ENCODE measurements around the gene SF3A2. TPM values are rescaled to one million over a fixed set of nuclear protein-coding genes. Genes with fewer than 3 reads are reported as not detected.

The SF3A2 gene
- 10 to 100 TPM; 13.1 to 37.2 (median 20.3) TPM for polyA plus RNA-seq (ENCODE audit: low read depth in 6 of 6)

DNA sequence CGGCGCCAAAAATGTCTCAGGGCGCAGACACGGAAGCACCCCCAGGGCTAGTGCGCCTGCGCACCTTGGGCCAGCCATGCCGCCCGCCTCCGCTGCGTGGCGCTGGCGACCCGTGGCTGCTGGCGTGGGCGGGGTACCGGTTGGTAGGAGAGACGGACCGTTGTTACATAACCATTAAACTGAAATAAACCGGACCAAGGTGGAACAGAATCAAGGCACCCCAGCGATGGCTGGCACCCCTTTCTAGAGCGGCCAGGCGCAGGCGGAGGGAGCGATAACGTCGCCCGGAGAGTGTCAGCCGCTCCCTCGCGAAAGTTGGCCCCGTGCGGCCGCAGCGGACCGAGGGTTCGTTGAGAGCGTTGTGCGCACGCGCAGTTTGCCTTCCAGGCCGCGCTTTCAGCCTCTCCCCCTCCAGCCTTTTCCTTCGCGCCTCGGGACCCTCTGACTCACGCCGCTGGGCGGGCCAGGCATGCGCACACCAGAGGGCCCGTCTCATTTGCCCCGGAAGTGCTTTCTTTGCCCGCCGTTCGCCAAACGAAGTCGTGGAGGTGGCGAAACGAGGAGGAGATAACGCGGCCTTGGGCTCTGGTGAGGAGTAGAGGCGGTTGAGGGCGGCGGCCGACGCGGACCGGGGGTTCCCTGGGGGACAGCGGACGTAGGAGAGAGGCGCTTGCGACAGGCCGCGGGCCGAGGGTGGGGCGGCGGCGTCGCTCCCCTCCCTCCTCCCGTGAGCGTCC is at the start of gene SF3A2, which contains the start of gene PLEKHJ1:
TSS of gene SF3A2 (plus strand) at position 511 of the 737 bp plus-strand sequence. CDS start 6,595 bp downstream, outside the sequence.
TSS of gene PLEKHJ1 (minus strand) at position 16 of the 737 bp plus-strand sequence. CDS start 81 bp downstream, outside the sequence.
- ATAC-seq (ENCODE audit: low read depth in 2 of 2) (peak; percentile 80), DNase-seq (peak; percentile 100)
- Mint-ChIP-seq H3K27me3 (no peaks in the 10 kb centered on the region), H3K27ac (peak within 1 kb of the TSS; percentile 97 to 99 (median 98)), H3K9me3 (peaks cover 0 to 4% (median 0%) of the 10 kb centered on the region in 7 donors), H3K4me1 (peaks cover 48 to 70% (median 67%) of the 10 kb centered on the region in 3 donors), H3K4me3 (peak within 1 kb of the TSS; percentile 91 to 100 (median 98)), H3K36me3 (no peaks in the 10 kb centered on the region)

- no peaks in the 10 kb centered on the region for H3K27me3 Mint-ChIP-seq
- ATAC-seq (ENCODE audit: low read depth in 2 of 2): no peak
- no peaks in the 10 kb centered on the region for H3K9me3 Mint-ChIP-seq
- H3K27ac Mint-ChIP-seq: peak overlapping the region in 3 of 6 donors; percentile 78 to 95 (median 86)
- no peak for DNase-seq
- peak overlapping the region in 5 of 8 donors; percentile 35 to 74 (median 64) for H3K4me3 Mint-ChIP-seq
- peaks cover 26 to 41% (median 36%) of the 10 kb centered on the region in 3 donors for H3K4me1 Mint-ChIP-seq
- no peaks in the 10 kb centered on the region for H3K36me3 Mint-ChIP-seq
These were observed 49.5 kb upstream of the SF3A2 start for GRCh38 chr19:2187159-2187558.

DNA sequence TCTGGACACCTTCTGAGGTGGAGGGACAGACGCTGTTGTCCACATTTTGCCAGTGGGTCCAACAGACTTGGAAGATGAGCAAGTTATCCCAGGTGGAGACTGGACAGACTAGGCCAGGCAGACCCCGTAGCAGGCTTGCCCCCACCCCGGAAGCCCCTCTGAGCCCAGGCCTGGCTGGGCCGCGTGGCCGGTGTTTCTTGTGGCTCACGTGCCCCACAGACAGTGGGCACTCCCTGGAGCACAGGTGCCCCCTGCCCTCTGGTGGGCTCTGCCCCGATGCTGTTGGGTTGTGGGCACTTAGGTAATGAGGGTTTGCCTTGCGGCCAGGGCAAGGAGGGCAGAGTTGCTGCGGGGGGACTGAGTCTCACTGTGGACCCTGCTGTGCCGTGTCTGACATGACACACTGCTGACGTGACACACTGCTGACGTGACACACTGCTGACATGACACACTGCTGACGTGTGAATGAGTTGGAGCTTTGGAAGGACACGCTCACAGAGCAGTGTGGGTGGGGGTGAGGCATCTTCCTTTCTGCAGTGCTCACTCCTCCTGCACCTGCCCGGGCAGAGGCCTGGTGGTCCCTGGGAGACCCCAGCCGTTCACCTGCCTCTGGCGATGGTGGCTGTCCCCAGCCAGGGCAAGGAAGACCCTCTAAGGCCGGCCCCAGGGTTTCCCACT is 47.8 kb upstream of the SF3A2 start:
- no peak for ATAC-seq (ENCODE audit: low read depth in 2 of 2)
- Mint-ChIP-seq H3K36me3 (no peaks in the 10 kb centered on the region), H3K27ac (peak overlapping the region in 2 of 6 donors; percentile 78 to 84), H3K4me1 (peaks cover 24 to 29% (median 26%) of the 10 kb centered on the region in 3 donors), H3K4me3 (peak overlapping the region in 6 of 8 donors; percentile 39 to 67 (median 46)), H3K27me3 (no peaks in the 10 kb centered on the region), H3K9me3 (no peaks in the 10 kb centered on the region)
- DNase-seq: no peak

GRCh38 chr19:2189880-2190279 is 46.7 kb upstream of the SF3A2 start:
- Mint-ChIP-seq H3K36me3 (no peaks in the 10 kb centered on the region), H3K4me1 (peaks cover 21 to 25% (median 22%) of the 10 kb centered on the region in 3 donors), H3K27ac (peak overlapping the region in 1 of 6 donors; percentile 9), H3K27me3 (no peaks in the 10 kb centered on the region), H3K9me3 (no peaks in the 10 kb centered on the region), H3K4me3 (peak overlapping the region in 1 of 8 donors; percentile 47)
- ATAC-seq (ENCODE audit: low read depth in 2 of 2) (no peak), DNase-seq (no peak)

DNA sequence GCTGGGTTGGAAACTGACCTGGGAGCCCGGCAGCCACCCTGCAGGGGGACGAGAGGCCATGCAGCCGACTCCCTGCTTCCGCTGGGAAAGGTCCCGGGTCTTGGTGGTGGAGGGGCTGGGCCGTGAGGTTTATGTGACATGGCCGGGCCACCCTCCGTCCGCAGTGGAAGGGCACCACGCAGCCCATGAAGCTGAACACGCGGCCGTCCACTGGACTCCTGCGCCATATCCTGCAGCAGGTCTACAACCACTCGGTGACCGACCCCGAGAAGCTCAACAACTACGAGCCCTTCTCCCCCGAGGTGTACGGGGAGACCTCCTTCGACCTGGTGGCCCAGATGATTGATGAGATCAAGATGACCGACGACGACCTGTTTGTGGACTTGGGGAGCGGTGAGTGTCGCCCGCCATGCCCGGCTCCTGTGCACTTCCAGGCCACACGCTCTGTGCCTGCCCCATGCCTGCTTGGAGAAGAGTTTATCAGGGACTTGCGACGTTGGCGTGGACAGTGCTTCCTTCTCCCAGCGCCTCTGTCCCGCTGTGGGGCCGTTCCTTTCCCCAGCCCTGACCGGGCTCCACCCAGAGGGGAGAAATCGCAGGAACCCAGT is 45.7 kb upstream of the SF3A2 start:
- Mint-ChIP-seq H3K36me3 (no peaks in the 10 kb centered on the region), H3K4me3 (no peak overlapping the region), H3K27ac (no peak overlapping the region), H3K9me3 (no peaks in the 10 kb centered on the region), H3K4me1 (peaks cover 17 to 22% (median 20%) of the 10 kb centered on the region in 3 donors), H3K27me3 (no peaks in the 10 kb centered on the region)
- ATAC-seq (ENCODE audit: low read depth in 2 of 2) (no peak), DNase-seq (no peak)

- H3K4me1 Mint-ChIP-seq: peaks cover 17 to 22% (median 22%) of the 10 kb centered on the region in 3 donors
- peak overlapping the region in 1 of 6 donors; percentile 61 for H3K27ac Mint-ChIP-seq
- no peaks in the 10 kb centered on the region for H3K9me3 Mint-ChIP-seq
- DNase-seq (no peak), ATAC-seq (ENCODE audit: low read depth in 2 of 2) (no peak)
- no peaks in the 10 kb centered on the region for H3K36me3 Mint-ChIP-seq
- H3K4me3 Mint-ChIP-seq: peak overlapping the region in 1 of 8 donors; percentile 66
- H3K27me3 Mint-ChIP-seq: no peaks in the 10 kb centered on the region
These were observed 44.9 kb upstream of the SF3A2 start for GRCh38 chr19:2191456-2192310.

- no peak for DNase-seq
- no peak for ATAC-seq (ENCODE audit: low read depth in 2 of 2)
These were observed 43.8 kb upstream of the SF3A2 start for GRCh38 chr19:2192862-2193261.

DNA sequence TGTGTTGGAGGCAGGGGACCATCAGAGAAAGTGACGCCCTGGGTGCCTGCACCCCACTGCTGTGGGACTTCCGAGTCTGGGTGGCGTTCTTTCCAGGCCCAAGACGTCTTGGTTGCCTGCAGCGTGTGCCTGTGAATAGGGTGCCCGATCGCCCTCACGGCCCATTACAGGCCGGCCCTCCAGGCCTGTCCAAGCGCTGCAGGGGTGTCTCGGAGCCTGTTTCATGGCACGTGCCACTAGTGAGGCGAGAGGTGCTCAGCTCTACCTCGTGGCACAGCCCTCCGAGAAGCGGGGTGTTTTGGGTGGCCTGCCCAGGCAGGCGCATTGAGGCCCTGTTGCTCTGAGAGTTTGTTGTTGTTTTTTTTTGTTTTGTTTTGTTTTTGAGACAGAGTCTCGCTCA is 42.8 kb upstream of the SF3A2 start:
- no peaks in the 10 kb centered on the region for H3K9me3 Mint-ChIP-seq
- H3K4me3 Mint-ChIP-seq: no peak overlapping the region
- no peaks in the 10 kb centered on the region for H3K27me3 Mint-ChIP-seq
- H3K27ac Mint-ChIP-seq: peak overlapping the region in 2 of 6 donors; percentile 36 to 39
- H3K36me3 Mint-ChIP-seq: no peaks in the 10 kb centered on the region
- ATAC-seq (ENCODE audit: low read depth in 2 of 2) (no peak), DNase-seq (no peak)
- peaks cover 7 to 12% (median 9%) of the 10 kb centered on the region in 3 donors for H3K4me1 Mint-ChIP-seq

More at GRCh38 chr19:2192862-2193261, 43.8 kb upstream of the SF3A2 start:
- Mint-ChIP-seq H3K4me3 (no peak overlapping the region), H3K36me3 (no peaks in the 10 kb centered on the region), H3K4me1 (peaks cover 11 to 21% (median 15%) of the 10 kb centered on the region in 3 donors), H3K27me3 (no peaks in the 10 kb centered on the region), H3K9me3 (no peaks in the 10 kb centered on the region), H3K27ac (peak overlapping the region in 1 of 6 donors; percentile 39)

DNA sequence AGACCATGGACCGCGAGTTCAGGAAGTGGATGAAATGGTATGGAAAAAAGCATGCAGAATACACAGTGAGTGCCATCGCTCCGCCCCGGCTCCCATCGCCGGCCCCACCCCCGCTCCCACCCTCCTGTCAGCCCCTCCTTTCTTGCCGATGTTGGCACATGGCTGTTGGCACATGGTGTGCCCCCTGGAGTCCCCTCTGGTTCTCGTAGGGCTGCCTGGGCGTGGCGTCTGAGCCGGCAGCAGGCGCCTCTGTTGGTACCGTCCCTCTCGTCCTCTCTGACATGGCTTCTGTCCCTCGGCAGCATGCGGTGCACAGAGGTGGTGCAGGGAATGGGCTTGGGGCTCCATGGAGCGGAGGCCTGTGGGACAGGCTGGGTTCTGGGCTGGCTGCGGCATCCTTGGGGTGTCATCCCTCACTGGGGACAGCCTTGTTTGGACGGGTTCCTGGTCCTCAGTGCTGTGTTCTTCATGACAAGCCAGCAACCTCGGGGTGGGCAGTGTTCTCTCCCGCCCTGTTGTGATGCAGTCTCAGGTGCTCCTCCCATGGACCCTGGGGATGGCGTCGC is 42.0 kb upstream of the SF3A2 start:
- no peaks in the 10 kb centered on the region for H3K36me3 Mint-ChIP-seq
- no peaks in the 10 kb centered on the region for H3K27me3 Mint-ChIP-seq
- H3K27ac Mint-ChIP-seq: no peak overlapping the region
- no peaks in the 10 kb centered on the region for H3K9me3 Mint-ChIP-seq
- no peak overlapping the region for H3K4me3 Mint-ChIP-seq
- ATAC-seq (ENCODE audit: low read depth in 2 of 2) (no peak), DNase-seq (no peak)
- peaks cover 7 to 8% (median 8%) of the 10 kb centered on the region in 3 donors for H3K4me1 Mint-ChIP-seq

DNA sequence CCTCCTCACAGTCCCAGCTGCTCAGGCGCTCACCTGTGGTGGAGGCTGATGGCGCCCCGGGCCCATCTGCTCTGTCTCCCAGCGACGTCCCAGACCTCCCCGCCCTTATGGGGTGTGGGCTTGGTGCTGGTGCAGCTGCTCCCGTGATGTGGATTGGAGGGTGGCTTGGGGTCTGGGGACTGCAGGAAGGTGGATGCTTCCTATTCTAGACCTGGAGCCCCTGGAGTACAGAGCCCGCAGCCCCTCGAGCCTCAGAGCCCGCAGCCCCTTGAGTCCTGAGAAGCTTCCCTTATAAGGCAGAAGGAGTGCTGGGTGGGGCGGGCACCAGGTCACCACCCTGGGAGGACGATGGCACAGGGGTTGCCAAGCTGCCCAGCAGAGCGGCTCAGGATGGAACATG is 41.3 kb upstream of the SF3A2 start:
- ATAC-seq (ENCODE audit: low read depth in 2 of 2): no peak
- no peaks in the 10 kb centered on the region for H3K9me3 Mint-ChIP-seq
- no peak for DNase-seq
- H3K27ac Mint-ChIP-seq: peak overlapping the region in 1 of 6 donors; percentile 85
- no peak overlapping the region for H3K4me3 Mint-ChIP-seq
- no peaks in the 10 kb centered on the region for H3K27me3 Mint-ChIP-seq
- H3K36me3 Mint-ChIP-seq: no peaks in the 10 kb centered on the region
- peaks cover 7 to 8% (median 8%) of the 10 kb centered on the region in 3 donors for H3K4me1 Mint-ChIP-seq

DNA sequence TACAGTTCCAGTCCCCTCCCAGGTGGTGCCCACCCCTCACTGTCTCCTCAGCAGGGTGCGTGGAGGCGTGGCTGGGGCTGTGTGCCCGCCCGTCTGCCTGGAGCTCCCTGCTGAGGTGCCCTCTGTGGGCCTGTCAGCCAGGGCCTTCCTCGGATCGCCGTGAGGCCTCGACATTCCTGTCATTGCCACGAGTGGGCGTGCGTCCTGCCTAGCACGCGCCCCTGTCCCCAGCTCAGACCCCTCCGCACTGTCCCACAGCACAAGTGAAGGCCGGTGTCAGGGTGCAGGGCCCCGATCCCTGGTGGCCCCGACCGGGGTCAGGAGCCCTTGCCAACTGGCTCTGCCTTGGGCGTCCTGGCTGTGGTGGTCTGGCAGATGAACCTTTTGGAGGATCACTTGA is 40.7 kb upstream of the SF3A2 start:
- peaks cover 8 to 11% (median 8%) of the 10 kb centered on the region in 3 donors for H3K4me1 Mint-ChIP-seq
- DNase-seq (no peak), ATAC-seq (ENCODE audit: low read depth in 2 of 2) (no peak)
- H3K27me3 Mint-ChIP-seq: no peaks in the 10 kb centered on the region
- no peak overlapping the region for H3K27ac Mint-ChIP-seq
- H3K4me3 Mint-ChIP-seq: no peak overlapping the region
- H3K36me3 Mint-ChIP-seq: no peaks in the 10 kb centered on the region
- H3K9me3 Mint-ChIP-seq: no peaks in the 10 kb centered on the region

DNA sequence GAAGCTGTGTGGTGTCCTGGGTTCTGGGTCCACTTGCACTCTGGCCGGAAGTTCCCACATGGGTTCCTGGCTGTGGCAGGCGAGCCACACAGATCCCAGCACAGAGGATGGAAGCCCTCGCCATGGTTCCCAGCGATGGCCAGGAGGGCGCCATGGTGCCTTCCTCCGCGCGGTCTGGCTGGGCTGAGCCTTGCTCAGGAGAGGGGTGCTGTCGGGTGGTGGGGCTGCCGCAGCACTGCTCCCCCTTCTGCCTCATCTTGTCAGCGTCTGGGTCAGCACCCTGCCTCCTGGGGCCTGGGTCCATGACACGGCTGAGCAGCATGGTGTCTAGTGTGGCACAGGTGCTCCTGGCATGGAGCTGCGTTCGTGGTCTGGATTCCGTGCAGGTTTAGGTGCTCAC is 39.4 kb upstream of the SF3A2 start:
- no peak for DNase-seq
- H3K27ac Mint-ChIP-seq: no peak overlapping the region
- H3K27me3 Mint-ChIP-seq: no peaks in the 10 kb centered on the region
- no peak for ATAC-seq (ENCODE audit: low read depth in 2 of 2)
- H3K36me3 Mint-ChIP-seq: no peaks in the 10 kb centered on the region
- no peak overlapping the region for H3K4me3 Mint-ChIP-seq
- H3K9me3 Mint-ChIP-seq: no peaks in the 10 kb centered on the region
- peaks cover 8 to 11% (median 8%) of the 10 kb centered on the region in 3 donors for H3K4me1 Mint-ChIP-seq

All from naive B cell (primary cell).